Skeletal muscle tissue (tissue), 4 donors: Measurements from ENCODE around the gene COL23A1. TPM values are rescaled to one million over a fixed set of nuclear protein-coding genes. Genes with fewer than 3 reads are reported as not detected.
"Not testable (repeated sequence)": the region's sequence is repeated elsewhere in the genome, so short reads cannot be mapped to it uniquely, and the experiment has no call there.

Experiments used
- H3K27ac ChIP-seq: one replicate; pipeline ENCODE4 v1.7.0; 2013; ENCODE audit warnings: mild to moderate bottlenecking, low read depth, low read length, inconsistent platforms
- H3K27me3 ChIP-seq, 3 donors: one replicate each; pipeline ENCODE4 v1.7.0; 2013; ENCODE audit warnings: low read length in 3 of 3; ENCODE audit not compliant: control insufficient read depth in 3 of 3, insufficient read depth in 3 of 3
- H3K36me3 ChIP-seq, 3 donors: one replicate each; pipeline ENCODE4 v1.7.0; 2013; ENCODE audit warnings: low read length in 3 of 3; ENCODE audit not compliant: control insufficient read depth in 3 of 3, insufficient read depth in 3 of 3
- H3K4me1 ChIP-seq, 3 donors: one replicate each; pipeline ENCODE4 v1.7.0; 2013; ENCODE audit warnings: low read length in 3 of 3, mild to moderate bottlenecking in 3 of 3; ENCODE audit not compliant: control insufficient read depth in 3 of 3, insufficient read depth in 3 of 3
- H3K4me3 ChIP-seq, 3 donors: one replicate each; pipeline ENCODE4 v1.7.0; 2013; ENCODE audit warnings: low read length in 3 of 3
- H3K9ac ChIP-seq, 3 donors: one replicate each; pipeline ENCODE4 v1.7.0; 2013; ENCODE audit warnings: low read length in 3 of 3, mild to moderate bottlenecking in 3 of 3, moderate library complexity in 2 of 3, low read depth in 1 of 3
- H3K9me3 ChIP-seq, 3 donors: one replicate each; pipeline ENCODE4 v1.7.0; 2013; ENCODE audit warnings: low read length in 3 of 3; ENCODE audit not compliant: control insufficient read depth in 3 of 3
- total RNA-seq: library from RNA; depleted of rRNA; stranded (reverse); fragments of >200 nt; gene quantifications from one replicate; pipeline ENCODE4 v1.2.3, GENCODE V29; 2014
- donor health status: Osteomylitis.

The COL23A1 gene
- total RNA-seq, 1 donor from 2014 or later, result 0.52 TPM

DNA sequence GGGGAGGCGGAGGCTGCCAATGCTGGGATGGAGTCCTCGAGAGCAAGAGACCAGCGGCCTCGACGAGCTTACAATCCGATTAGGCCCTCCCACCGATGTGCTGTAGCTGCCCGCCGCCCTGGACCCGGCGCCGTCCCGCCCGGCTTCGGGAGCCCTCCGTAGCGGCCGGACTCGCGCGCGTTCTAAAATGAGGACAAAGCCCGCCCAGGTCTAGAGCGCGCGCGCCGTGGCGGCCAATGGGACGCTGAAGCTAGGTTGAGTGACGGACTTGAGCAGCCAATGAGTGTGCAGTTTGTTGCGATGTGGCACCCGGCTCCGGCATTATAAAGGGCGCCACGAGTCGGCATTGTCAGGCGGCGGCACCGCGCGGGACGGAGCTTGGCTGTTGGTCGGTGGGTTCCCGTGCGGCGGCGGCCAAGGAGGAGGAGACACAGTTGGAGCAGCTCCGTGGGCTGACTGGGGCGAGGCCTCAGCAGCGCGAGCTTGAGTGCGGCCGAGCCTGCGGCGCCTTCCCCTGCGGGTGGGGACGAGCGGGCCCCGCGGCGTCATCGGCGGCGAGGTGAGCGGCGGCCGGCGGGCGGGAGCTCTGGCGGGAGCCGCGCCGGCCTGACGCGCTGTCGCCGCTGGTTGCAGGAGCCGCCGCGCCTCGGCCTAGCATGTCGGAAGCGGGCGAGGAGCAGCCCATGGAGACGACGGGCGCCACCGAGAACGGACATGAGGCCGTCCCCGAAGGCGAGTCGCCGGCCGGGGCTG is 385.8 kb downstream of the COL23A1 start, which contains the start of gene HNRNPAB:
TSS of gene HNRNPAB (plus strand) at position 352 of the 753 bp plus-strand sequence. CDS start at position 657, 305 bp downstream.
- Histone ChIP-seq H3K27ac (peak within 1 kb of the TSS; percentile 86), H3K4me1 (peaks cover 30 to 34% (median 32%) of the 10 kb centered on the region in 3 donors), H3K36me3 (peaks cover 22 to 28% (median 23%) of the 10 kb centered on the region in 3 donors), H3K4me3 (peak within 1 kb of the TSS; percentile 91 to 92 (median 92)), H3K9me3 (no peaks in the 10 kb centered on the region), H3K9ac (peak within 1 kb of the TSS; percentile 85 to 92 (median 88)), H3K27me3 (no peaks in the 10 kb centered on the region)

DNA sequence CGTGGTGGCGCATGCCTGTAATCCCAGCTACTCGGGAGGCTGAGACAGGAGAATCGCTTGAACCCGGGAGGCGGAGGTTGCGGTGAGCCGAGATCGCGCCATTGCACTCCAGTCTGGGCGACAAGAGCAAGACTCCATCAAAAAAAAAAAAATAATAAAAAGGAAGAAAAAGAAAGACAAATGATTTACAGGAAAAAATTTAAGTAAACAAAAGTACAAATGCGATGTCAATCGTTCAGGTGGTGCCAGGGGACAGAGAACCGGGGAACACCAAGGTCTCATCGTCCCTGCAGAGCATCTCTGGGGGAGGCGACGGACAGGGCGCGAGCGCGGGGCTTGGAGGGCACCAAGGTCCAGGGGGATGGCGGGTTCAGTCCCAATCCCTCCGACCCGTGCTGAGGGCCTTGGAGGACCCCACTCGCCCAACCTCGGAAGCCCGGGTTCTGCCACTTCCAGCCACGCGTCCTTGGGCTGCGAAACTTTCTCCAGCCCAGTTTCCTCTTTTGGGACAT is 386.5 kb downstream of the COL23A1 start:
- H3K9me3 ChIP-seq, result no peaks in the 10 kb centered on the region
- peak overlapping the region; percentile 83 to 92 (median 91) for H3K4me3 ChIP-seq
- peak overlapping the region; percentile 27 to 92 (median 81) for H3K9ac ChIP-seq
- H3K27me3 ChIP-seq, result no peaks in the 10 kb centered on the region
- no peak overlapping the region for H3K27ac ChIP-seq
- peaks cover 15 to 22% (median 17%) of the 10 kb centered on the region in 3 donors for H3K36me3 ChIP-seq
- H3K4me1 ChIP-seq, result peaks cover 30 to 34% (median 32%) of the 10 kb centered on the region in 3 donors

DNA sequence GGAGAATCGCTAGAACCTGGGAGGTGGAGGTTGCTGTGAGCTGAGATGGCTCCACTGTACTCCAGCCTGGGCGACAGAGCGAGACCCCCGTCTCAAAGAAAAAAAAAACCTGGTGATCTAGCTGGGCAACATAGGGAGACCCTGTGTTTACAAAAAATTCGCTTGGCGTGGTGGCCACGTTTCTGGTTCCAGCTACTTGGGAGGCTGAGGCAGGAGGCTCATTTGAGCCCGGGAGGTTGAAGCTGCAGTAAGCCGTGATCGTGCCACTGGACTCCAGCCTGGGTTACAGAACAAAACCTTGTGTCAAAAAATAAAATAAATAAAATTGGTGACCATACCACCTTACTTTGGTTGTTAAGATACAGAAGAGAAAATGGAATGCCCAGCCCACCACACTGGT is 387.7 kb downstream of the COL23A1 start:
- Histone ChIP-seq H3K4me3 (no peak overlapping the region), H3K36me3 (peaks cover 7 to 12% (median 10%) of the 10 kb centered on the region in 3 donors), H3K4me1 (peaks cover 24 to 28% (median 26%) of the 10 kb centered on the region in 3 donors), H3K9ac (no peak overlapping the region), H3K27ac (no peak overlapping the region), H3K9me3 (no peaks in the 10 kb centered on the region), H3K27me3 (no peaks in the 10 kb centered on the region)

DNA sequence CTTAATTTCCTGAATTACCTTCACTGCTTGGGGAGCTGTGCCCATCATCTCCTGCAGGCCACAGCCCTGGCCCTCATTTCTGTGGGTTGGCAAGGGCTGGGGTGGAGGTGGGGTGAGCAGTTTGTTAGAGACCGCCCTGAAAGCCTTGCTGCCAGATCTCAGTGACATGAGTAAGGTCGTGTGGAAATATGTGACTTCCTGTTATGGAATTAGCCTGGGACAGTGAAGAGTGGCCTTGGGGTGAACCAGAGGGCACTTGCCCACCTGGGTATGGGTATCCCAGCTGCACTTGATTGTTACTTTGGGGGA is 388.3 kb downstream of the COL23A1 start:
- Histone ChIP-seq H3K27ac (no peak overlapping the region), H3K36me3 (peaks cover 3 to 7% (median 4%) of the 10 kb centered on the region in 3 donors), H3K27me3 (no peaks in the 10 kb centered on the region), H3K4me3 (no peak overlapping the region), H3K4me1 (peaks cover 20 to 21% (median 20%) of the 10 kb centered on the region in 3 donors), H3K9ac (no peak overlapping the region), H3K9me3 (no peaks in the 10 kb centered on the region)

DNA sequence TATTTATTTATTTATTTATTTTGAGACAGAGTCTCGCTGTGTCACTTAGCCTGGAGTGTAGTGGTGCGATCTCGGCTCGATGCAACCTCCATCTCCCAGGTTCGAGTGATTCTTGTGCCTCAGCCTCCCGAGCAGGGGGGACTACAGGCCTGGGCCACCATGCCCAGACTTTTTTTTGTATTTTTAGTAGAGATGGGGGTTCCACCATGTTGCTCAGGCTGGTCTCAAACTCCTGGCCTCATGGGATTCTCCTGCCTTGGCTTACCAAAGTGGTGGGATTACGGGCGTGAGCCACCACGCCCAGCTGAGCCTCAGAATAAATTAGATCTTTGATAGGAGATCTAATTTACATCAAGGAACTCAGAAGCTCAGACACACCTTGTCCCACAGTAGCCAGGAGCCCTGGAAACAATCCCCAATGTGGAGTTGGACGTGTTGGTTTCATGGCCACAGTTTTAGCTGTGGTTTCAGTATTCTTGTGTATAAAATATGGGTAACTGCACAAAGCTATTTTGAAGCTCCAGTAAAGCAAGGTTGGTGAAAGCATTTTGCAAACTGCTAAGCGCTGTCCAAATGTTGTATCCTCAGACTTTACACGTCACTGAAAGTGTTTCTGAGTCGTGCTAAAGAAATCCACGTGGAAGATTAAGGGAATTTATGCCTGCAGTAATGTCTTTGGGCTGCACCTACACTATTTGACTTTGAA is 388.8 kb downstream of the COL23A1 start:
- Histone ChIP-seq H3K4me3 (no peak overlapping the region), H3K9me3 (no peaks in the 10 kb centered on the region), H3K27me3 (no peaks in the 10 kb centered on the region), H3K36me3 (peaks cover 0 to 2% (median 2%) of the 10 kb centered on the region in 3 donors), H3K27ac (no peak overlapping the region), H3K9ac (no peak overlapping the region), H3K4me1 (peaks cover 14 to 16% (median 15%) of the 10 kb centered on the region in 3 donors)

DNA sequence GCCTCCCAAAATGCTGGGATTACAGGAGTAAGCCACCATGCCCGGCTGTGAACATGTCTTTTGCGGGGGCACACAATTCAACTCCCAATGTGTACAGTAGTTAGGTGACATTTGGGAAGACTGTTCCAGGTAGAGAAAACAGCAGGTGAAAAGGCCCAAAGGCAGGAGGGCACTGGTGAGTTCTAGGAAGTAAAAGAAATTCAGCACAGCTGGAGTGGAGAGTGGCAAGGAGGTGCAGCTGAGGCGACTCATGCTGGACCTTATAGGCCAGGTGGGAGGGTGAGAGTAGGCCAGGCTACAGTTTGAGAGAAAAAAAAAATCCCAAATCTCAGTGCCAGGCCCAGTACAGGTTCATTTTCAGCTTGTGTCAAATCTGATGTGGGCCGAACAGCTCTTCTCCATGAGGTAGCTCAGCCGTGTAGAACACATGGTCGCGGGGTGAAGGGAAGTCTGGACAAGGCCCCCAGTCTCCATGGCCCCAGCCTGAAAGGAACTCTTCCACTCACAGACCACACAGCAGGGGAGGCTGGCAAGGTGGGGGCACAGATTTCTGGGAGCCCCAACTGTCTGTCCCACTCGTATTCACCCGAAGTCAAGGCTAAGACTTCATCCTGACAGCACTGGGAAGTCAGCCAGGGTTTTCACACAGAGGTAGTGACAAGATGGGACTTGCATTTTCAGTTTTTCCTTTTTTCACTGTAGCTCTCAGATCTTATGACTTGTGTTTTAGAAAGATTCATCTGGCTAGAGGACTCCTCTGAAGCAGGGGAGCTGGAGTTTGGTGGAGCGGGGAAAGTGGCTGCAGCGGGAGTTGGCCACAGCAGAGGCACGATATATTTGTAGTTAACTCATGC is 390.4 kb downstream of the COL23A1 start:
- no peaks in the 10 kb centered on the region for H3K36me3 ChIP-seq
- H3K27me3 ChIP-seq, result no peaks in the 10 kb centered on the region
- H3K9ac ChIP-seq, result no peak overlapping the region
- H3K9me3 ChIP-seq, result no peaks in the 10 kb centered on the region
- no peak overlapping the region for H3K4me3 ChIP-seq
- H3K4me1 ChIP-seq, result peaks cover 4 to 5% (median 4%) of the 10 kb centered on the region in 3 donors
- H3K27ac ChIP-seq, result no peak overlapping the region

DNA sequence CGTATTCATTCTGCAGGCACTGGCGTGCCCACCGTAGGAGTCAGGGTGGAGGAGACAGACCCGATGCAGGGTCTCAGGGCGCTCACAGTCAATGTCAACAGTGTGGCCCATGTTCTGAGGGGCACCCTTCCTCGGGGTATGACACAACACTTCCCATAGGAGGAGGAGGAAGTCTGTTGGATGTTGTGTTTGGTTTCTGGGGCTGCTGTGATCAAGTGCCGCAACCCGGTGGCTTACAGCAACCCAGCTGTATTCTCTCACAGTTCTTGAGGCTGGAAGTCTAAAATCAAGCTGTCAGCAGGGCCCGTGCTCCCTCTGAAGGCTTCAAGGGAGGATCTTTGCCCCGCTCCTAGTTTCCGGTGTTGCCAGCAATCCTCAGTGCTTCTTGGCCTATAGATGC is 391.5 kb downstream of the COL23A1 start:
- Histone ChIP-seq H3K4me3 (no peak overlapping the region), H3K27me3 (peaks cover 0 to 6% (median 4%) of the 10 kb centered on the region in 3 donors), H3K36me3 (no peaks in the 10 kb centered on the region), H3K9ac (no peak overlapping the region), H3K9me3 (no peaks in the 10 kb centered on the region), H3K27ac (no peak overlapping the region), H3K4me1 (peaks cover under 1% of the 10 kb centered on the region in 3 donors)

DNA sequence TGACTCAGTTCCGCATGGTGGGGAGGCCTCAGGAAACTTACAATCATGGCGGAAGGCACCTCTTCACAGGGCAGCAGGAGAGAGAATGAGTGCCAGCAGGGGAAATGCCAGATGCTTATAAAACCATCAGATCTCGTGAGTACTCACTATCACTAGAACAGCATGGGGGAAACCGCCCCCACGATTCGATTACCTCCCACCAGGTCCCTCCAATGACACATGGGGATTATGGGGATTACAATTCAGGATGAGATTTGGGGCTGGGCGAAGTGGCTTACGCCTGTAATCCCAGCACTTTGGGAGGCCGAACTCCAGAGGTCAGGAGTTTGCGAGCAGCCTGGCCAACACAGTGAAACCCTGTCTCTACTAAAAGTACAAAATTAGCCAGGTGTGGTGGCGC is 392.0 kb downstream of the COL23A1 start:
- not testable (repeated sequence) for H3K36me3 ChIP-seq, H3K9ac ChIP-seq, H3K4me1 ChIP-seq, H3K9me3 ChIP-seq, H3K4me3 ChIP-seq, H3K27me3 ChIP-seq, H3K27ac ChIP-seq

DNA sequence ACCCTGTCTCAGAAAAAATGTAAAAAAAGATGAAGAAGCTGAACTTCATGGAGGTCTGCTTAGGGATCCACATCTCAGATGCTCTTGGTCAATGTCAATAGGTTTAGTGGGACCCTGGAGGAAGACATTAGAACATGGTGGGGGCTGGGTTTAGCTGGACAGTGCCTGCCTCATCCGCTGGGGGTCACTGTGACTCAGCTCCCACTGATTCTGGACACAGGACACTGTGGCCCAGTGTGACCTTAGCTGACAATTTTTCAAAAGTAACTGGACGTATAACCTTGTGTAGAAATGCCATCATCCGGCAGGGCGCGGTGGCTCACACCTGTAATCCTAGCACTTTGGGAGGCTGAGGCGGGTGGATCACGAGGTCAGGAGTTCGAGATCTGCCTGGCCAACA is 393.2 kb downstream of the COL23A1 start:
- peaks cover 4 to 11% (median 6%) of the 10 kb centered on the region in 3 donors for H3K27me3 ChIP-seq
- H3K27ac ChIP-seq, result no peak overlapping the region
- no peak overlapping the region for H3K4me3 ChIP-seq
- no peak overlapping the region for H3K9ac ChIP-seq
- H3K4me1 ChIP-seq, result no peaks in the 10 kb centered on the region
- no peaks in the 10 kb centered on the region for H3K9me3 ChIP-seq
- H3K36me3 ChIP-seq, result no peaks in the 10 kb centered on the region
